Measurements from ENCODE around the gene PRSS27.

DNA sequence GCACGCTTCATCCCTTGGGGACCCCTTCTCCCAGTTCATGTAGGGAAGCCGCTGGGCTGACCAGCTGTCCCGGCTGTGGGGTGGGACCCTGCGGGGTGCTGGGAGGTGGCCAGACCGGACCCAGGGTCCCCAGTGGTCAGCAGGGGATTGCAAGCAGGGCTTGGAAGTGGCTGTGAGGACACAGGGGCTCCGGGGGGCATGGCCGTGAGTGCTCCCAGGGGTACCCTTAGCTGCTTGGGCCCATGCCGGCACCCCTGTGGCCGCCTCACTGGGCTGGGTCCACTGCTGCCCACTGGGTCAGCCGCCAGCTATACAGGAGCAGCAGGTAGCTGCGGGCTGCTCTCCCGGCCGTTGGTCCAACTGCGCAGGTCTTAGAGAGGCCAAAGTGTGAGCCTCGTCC lies 18.8 kb downstream of the PRSS27 start:
- TF ChIP-seq CTCF (IDR thresholded peaks at IDR 0.05 in 4 of 5, conservative IDR thresholded peaks at IDR 0.05 in 1 of 5) (no peak), POLR2A (IDR thresholded peaks at IDR 0.05) (no peak)
